HepG2 (cell line): ENCODE data around the gene CKLF. TPM values are rescaled to one million over a fixed set of nuclear protein-coding genes. Genes with fewer than 3 reads are reported as not detected.

Experiments
- ARHGAP35 ChIP-seq: sonication (generic); formaldehyde crosslinking; IDR thresholded peaks from 2 replicates; pipeline ENCODE4 v1.9.0; 2022; ENCODE audit warnings: mild to moderate bottlenecking, inconsistent platforms, moderate library complexity, missing genetic modification reagents, borderline replicate concordance
- GABPB1 ChIP-seq: IDR thresholded peaks from 2 replicates; pipeline ENCODE4 v1.6.1; 2016; ENCODE audit warnings: mild to moderate bottlenecking, missing genetic modification reagents, moderate library complexity, missing compliant biosample characterization
- GTF3A ChIP-seq: sonication (generic); formaldehyde crosslinking; conservative IDR thresholded peaks from 2 replicates; pipeline ENCODE4 v1.4.0; 2020; ENCODE audit warnings: mild to moderate bottlenecking, missing genetic modification reagents
- KDM2A ChIP-seq: sonication (generic); formaldehyde crosslinking; IDR thresholded peaks from 2 replicates; pipeline ENCODE4 v1.4.0; 2020; ENCODE audit warnings: low read depth, missing genetic modification reagents, borderline replicate concordance
- MAF1 ChIP-seq: sonication (generic); formaldehyde crosslinking; IDR thresholded peaks from 2 replicates; pipeline ENCODE4 v1.5.0; 2020; ENCODE audit warnings: missing genetic modification reagents, borderline replicate concordance
- MBNL3 ChIP-seq: fragments of 250-450 bp; sonication (Bioruptor Pico); conservative IDR thresholded peaks from 2 replicates; pipeline ENCODE4 v1.8.0; 2022; ENCODE audit warnings: mild to moderate bottlenecking, inconsistent platforms
- NFIC ChIP-seq: IDR thresholded peaks from 2 replicates; pipeline ENCODE4 v1.6.1; 2012; ENCODE audit warnings: mild to moderate bottlenecking, low read length, inconsistent platforms
- NFKB2 ChIP-seq: sonication (generic); formaldehyde crosslinking; IDR thresholded peaks from 2 replicates; pipeline ENCODE4 v1.4.0; 2020; ENCODE audit warnings: missing genetic modification reagents, borderline replicate concordance
- PITX1 ChIP-seq: sonication (generic); formaldehyde crosslinking; IDR thresholded peaks from 2 replicates; pipeline ENCODE4 v1.5.1; 2020; ENCODE audit warnings: mild to moderate bottlenecking, missing genetic modification reagents
- POLR2AphosphoS5 ChIP-seq: IDR thresholded peaks from 2 replicates; pipeline ENCODE4 v1.6.1; 2012; ENCODE audit warnings: low read depth, low read length
- SCMH1 ChIP-seq: sonication (generic); formaldehyde crosslinking; IDR thresholded peaks from 2 replicates; pipeline ENCODE4 v1.9.0; 2021; ENCODE audit warnings: missing genetic modification reagents, mild to moderate bottlenecking, borderline replicate concordance
- TFAP4 ChIP-seq: sonication (generic); IDR thresholded peaks from 2 replicates; pipeline ENCODE4 v1.6.1; 2016; ENCODE audit warnings: low read depth, borderline replicate concordance
- TFDP2 ChIP-seq: sonication (generic); formaldehyde crosslinking; IDR thresholded peaks from 2 replicates; pipeline ENCODE4 v1.4.0; 2020; ENCODE audit warnings: missing genetic modification reagents
- TP53 ChIP-seq: sonication (generic); formaldehyde crosslinking; conservative IDR thresholded peaks from 2 replicates; pipeline ENCODE4 v1.4.0; 2020; ENCODE audit warnings: missing genetic modification reagents
- ZNF12 ChIP-seq: sonication (generic); formaldehyde crosslinking; IDR thresholded peaks from 2 replicates; pipeline ENCODE4 v1.5.0; 2020; ENCODE audit warnings: missing genetic modification reagents
- ZNF251 ChIP-seq: sonication (generic); formaldehyde crosslinking; IDR thresholded peaks from 2 replicates; pipeline ENCODE4 v1.9.0; 2021; ENCODE audit warnings: mild to moderate bottlenecking, missing genetic modification reagents
- ZNF275 ChIP-seq: sonication (generic); formaldehyde crosslinking; IDR thresholded peaks from 2 replicates; pipeline ENCODE4 v1.8.0; 2022; ENCODE audit warnings: missing genetic modification reagents, mild to moderate bottlenecking, inconsistent platforms, borderline replicate concordance
- ZNF33A ChIP-seq: sonication (generic); formaldehyde crosslinking; IDR thresholded peaks from 2 replicates; pipeline ENCODE4 v1.5.1; 2020; ENCODE audit warnings: missing genetic modification reagents, mild to moderate bottlenecking, moderate library complexity, borderline replicate concordance
- ZNF772 ChIP-seq: sonication (generic); formaldehyde crosslinking; IDR thresholded peaks from 2 replicates; pipeline ENCODE4 v1.5.0; 2020; ENCODE audit warnings: mild to moderate bottlenecking, missing genetic modification reagents
- ZNF879 ChIP-seq: sonication (generic); formaldehyde crosslinking; IDR thresholded peaks from 2 replicates; pipeline ENCODE4 v1.8.1; 2023; ENCODE audit warnings: missing genetic modification reagents
- ZSCAN25 ChIP-seq: sonication (generic); formaldehyde crosslinking; IDR thresholded peaks from 2 replicates; pipeline ENCODE4 v1.8.0; 2022; ENCODE audit warnings: mild to moderate bottlenecking, missing genetic modification reagents
- ZSCAN30 ChIP-seq: sonication (generic); formaldehyde crosslinking; IDR thresholded peaks from 2 replicates; pipeline ENCODE4 v1.5.0; 2020; ENCODE audit warnings: mild to moderate bottlenecking, missing genetic modification reagents
- polyA plus RNA-seq, 8 experiments: library from polyadenylated mRNA; depleted of rRNA in 3 of 8; stranded (reverse) in 7 of 8; unstranded in 1 of 8; fragments of >200 nt; fragmentation: Illumina TruSeq in 4 of 8; extraction: Trizol in 4 of 8; gene quantifications; 2 replicates each; pipeline versions ENCODE4 v1.2.1 to v1.2.3, GENCODE V29; 2011 to 2016; ENCODE audit warnings: low read depth in 4 of 8, missing spikeins in 1 of 8, mixed read lengths in 1 of 8; ENCODE audit not compliant: insufficient read depth in 1 of 8
- total RNA-seq, 5 experiments: library from RNA; depleted of rRNA; stranded (reverse); fragments of >200 nt; fragmentation: Illumina TruSeq; extraction: Trizol; gene quantifications; 2 replicates each; pipeline ENCODE4 v1.2.3, GENCODE V29; 2016; ENCODE audit warnings: low read depth in 1 of 5
- TF ChIP-seq, protein P1 (sequence below): sonication (generic); formaldehyde crosslinking; IDR thresholded peaks from 2 replicates; pipeline ENCODE4 v1.4.0; 2020; ENCODE audit warnings: mild to moderate bottlenecking, missing genetic modification reagents
- TF ChIP-seq, protein P2 (sequence below): sonication (generic); formaldehyde crosslinking; IDR thresholded peaks from 2 replicates; pipeline ENCODE4 v1.5.1; 2020; ENCODE audit warnings: missing genetic modification reagents, mild to moderate bottlenecking, borderline replicate concordance

The CKLF gene
- total and polyA plus RNA-seq, 2 of the 13 experiments (the other 11 are each of a cell fraction or from before 2014, with no cell fraction given) = 120 to 167 TPM

DNA sequence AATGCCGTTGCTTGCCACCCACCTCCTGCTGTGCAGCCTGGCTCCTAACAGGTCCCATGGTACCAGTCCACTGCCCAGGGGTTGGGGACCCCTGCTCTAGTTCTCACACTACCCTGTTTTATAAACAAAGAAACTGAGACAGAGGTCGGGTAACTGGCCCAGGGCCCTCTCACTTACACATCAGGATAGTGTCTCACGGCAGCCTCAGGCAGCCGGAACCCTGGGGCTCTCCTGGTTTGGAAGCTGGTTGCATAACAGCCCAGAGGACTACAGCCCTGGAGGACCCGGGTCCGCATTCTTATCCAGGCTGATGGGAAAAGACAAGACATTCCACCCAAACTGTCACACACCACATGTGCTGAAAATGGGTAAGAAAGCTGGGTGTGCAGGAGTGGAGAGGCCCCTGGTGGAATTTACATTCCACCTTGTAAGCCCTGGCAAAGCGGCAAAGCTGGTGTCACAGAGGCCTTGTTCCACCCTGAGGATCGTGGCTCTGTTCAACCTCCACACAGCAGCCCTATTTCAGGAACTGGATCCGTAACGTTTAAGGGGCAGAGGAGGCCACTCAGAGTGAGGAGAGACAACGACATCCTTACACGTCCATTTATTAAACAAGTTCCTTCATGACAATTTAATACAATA, 61.9 kb downstream of the CKLF start (continued):
- TF ChIP-seq, protein P1, sequence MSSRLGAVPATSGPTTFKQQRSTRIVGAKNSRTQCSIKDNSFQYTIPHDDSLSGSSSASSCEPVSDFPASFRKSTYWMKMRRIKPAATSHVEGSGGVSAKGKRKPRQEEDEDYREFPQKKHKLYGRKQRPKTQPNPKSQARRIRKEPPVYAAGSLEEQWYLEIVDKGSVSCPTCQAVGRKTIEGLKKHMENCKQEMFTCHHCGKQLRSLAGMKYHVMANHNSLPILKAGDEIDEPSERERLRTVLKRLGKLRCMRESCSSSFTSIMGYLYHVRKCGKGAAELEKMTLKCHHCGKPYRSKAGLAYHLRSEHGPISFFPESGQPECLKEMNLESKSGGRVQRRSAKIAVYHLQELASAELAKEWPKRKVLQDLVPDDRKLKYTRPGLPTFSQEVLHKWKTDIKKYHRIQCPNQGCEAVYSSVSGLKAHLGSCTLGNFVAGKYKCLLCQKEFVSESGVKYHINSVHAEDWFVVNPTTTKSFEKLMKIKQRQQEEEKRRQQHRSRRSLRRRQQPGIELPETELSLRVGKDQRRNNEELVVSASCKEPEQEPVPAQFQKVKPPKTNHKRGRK (CRISPR knock-in tag) = no peak
- no peak for TF ChIP-seq ZSCAN30 (CRISPR knock-in tag)
- TF ChIP-seq, protein P2, sequence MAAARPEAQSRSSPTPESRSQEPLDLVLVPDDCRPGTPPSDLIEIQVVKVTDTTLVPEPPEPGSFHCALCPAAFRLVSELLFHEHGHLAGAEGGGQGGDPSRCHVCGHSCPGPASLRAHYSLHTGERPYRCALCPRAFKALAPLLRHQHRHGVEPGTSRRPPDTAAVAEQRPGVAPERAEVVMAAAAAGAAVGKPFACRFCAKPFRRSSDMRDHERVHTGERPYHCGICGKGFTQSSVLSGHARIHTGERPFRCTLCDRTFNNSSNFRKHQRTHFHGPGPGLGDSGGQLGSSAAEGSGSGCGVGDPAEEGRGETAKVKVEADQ (CRISPR knock-in tag) = no peak
- no peak for TF ChIP-seq MAF1
- no peak for TF ChIP-seq ZNF12 (CRISPR knock-in tag)
- no peak for TF ChIP-seq ZNF879 (CRISPR knock-in tag)
- no peak for TF ChIP-seq ZNF33A
- TF ChIP-seq POLR2AphosphoS5 = no peak
- TF ChIP-seq KDM2A (CRISPR knock-in tag) = peak; percentile 38; the same call in 1 of the 2 replicates
- TF ChIP-seq GABPB1 (CRISPR knock-in tag) = no peak
- no peak for TF ChIP-seq MBNL3 (CRISPR knock-in tag)
- TF ChIP-seq TFDP2 (CRISPR knock-in tag) = no peak
- peak; percentile 44; the same call in 1 of the 2 replicates for TF ChIP-seq NFKB2 (CRISPR knock-in tag)
- TF ChIP-seq NFIC = no peak
- TF ChIP-seq TFAP4 = no peak
- no peak for TF ChIP-seq ZSCAN25 (CRISPR knock-in tag)
- no peak for TF ChIP-seq ZNF275 (CRISPR knock-in tag)
- TF ChIP-seq ARHGAP35 = no peak
- no peak for TF ChIP-seq SCMH1 (CRISPR knock-in tag)
- no peak for TF ChIP-seq GTF3A (CRISPR knock-in tag)
- no peak for TF ChIP-seq TP53 (CRISPR knock-in tag)
- TF ChIP-seq ZNF772 (CRISPR knock-in tag) = no peak
- no peak for TF ChIP-seq ZNF251 (CRISPR knock-in tag)
- 0 out of 2 replicates have a peak, but pooled peaks have one; percentile 25 for TF ChIP-seq PITX1 (CRISPR knock-in tag)
